Eye (tissue), 1 donor: ENCODE measurements around the gene MYO5A.
"Not testable (repeated sequence)": the region's sequence is repeated elsewhere in the genome, so short reads cannot be mapped to it uniquely, and the experiment has no call there.

Experiments used
- DNase-seq: peaks from one replicate; pipeline ENCODE4 v3.0.0-alpha.2; 2015

MYO5A gene

GRCh38 chr15:52502608-52503007 lies 26.1 kb downstream of the MYO5A start:
- no peak for DNase-seq

DNA sequence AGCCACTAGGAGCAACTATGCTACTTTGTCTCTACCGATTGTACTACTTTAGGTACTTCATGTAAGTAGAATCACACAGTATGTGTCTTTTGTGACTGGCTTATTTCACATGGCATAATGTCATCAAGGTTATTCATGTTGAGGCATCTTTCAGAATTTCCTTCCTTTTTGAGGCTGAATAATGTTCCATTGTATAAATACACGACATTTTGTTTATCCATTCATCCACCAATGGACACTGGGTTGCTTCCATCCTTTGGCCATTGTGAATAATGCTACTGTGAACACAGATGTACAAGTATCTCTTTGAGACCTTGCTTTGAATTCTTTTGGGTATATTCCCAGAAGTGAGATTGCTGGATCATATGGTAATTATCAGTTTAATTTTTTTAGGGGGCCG lies 29.2 kb downstream of the MYO5A start:
- no peak for DNase-seq

DNA sequence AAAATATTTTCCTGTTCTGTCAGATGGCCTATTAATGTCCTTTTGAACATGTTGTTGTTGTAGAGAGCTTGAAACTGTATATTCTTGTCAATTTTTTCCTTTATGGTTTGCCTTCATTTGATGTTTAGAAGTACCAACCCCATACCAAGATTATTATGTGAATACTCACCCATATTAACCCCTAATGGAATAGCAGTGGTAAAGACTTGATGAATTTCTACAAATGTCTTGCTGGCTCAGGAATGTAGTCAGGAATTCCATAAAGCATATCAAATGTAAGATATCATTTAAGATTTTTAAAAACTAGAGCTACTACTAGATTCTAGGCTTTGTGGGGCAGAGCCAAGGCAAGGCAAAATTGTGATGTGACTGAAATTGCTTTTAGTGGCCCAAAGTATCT lies 30.0 kb downstream of the MYO5A start:
- DNase-seq, result no peak

GRCh38 chr15:52496776-52497470 lies 31.8 kb downstream of the MYO5A start:
- DNase-seq, result no peak

DNA sequence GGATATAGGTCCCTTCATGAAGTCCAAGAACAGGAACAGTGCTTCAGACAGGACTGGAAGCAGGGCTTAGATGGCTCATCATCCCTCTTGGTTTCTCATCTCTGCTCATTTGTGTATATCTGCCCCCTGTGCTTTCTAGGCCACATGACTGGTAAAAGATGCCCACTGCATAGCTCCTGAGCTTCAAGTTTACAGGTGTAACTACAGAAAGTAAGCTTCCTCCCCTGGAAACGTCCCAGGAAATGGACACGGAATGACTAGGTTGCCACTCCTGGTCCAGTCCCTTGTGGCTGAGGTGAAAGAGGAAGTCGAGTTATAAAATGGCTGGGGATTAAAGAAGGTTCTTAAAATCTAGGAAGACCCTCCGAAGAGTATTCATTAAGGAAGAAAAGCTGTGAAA lies 32.5 kb downstream of the MYO5A start:
- DNase-seq, result no peak

DNA sequence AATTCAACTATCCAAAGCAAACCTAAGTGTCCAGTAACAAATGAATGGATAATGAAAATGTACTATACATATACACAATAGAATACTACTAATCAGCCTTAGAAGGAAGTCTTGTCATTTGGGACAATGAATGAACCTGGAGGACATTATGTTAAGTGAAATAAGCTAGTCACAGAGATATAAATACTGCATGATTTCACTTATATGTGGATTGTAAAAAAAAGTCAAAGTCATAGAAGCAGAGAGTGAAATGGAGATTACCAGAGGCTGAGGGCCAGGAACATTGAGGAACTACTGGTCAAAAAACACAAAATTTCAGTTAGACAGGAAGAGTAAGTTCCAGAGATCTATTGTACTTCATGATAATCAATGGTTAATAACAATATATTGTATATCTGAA lies 33.6 kb downstream of the MYO5A start:
- no peak for DNase-seq

GRCh38 chr15:52493968-52494367 lies 34.7 kb downstream of the MYO5A start:
- no peak for DNase-seq

DNA sequence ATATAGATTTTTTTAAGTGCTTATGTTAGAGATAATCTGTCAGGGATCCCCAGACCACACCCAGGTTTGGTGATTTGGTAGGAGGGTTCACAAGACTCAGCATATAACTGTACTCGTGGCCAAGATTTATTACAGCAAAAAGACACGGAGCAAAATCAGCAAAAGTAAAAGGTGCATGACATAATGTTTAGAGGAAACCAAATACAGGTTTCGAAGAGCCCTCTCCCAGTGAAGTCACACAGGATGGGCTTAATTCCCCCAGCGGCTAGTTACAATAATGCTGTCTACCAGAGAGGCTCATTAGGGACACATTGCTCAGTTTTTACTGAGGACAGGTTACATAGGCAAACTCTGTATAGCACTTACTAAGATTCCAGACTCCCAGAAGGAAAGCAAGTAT lies 36.5 kb downstream of the MYO5A start:
- no peak for DNase-seq

DNA sequence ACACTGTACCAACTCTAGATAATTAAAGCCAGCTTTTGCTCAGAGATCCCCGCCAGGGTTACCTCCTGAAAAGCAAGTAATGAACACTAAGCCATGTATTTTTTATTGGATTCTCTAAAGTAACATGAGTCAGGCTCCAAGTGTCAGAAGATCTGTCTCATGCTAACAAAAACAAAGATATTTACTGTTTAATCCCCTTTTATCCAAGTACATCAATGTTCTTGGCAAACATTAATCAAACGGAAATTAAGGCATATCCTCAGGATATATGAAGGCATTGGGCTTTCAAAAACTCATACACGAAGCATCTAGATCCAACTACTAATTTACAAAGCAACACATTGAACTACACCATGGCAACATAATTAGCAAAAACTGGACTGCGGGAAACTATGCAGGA lies 37.2 kb downstream of the MYO5A start:
- no peak for DNase-seq

GRCh38 chr15:52489430-52489829 lies 39.2 kb downstream of the MYO5A start:
- not testable (repeated sequence) for DNase-seq

- DNase-seq, result no peak
These were observed 39.9 kb downstream of the MYO5A start for GRCh38 chr15:52488830-52489229.

- DNase-seq, result peak; percentile 56
These were observed 42.4 kb downstream of the MYO5A start for GRCh38 chr15:52486003-52486996.

DNA sequence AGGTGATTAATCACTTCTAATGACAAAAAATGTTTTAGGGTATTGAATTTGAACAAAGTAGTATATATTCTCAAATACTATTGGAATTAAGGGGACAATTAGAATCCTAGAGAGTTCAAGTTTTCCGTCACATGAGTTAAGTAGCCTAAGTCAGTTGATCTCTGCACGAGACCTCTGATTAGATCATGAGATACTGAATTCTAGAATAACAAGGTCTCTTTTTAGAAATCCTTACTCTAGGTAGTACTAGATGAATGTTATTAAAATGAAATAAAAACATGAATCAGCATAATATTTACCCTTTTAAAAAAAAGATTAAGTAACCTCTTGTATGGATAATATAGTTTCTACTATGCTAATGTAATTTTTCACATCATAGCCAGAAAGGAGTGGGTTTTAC lies 43.4 kb downstream of the MYO5A start:
- no peak for DNase-seq

DNA sequence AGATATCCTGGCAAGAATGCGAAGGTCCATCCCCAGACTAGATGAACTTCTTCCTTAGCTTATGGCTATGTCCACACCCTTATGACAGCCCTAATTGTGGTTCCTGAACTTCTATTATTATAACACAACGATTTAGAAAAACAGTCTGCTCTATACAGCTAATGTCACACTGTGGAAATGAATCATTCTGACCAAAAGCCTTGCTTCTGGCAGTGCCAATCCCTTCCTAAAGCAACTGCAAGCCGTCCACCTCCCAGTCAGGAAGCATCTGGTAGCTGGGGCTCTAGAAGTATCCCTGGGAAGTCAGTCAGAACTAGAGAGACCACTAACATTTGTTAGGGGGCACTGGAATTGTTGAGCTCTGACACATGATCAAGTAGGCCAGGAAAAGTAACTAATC lies 45.0 kb downstream of the MYO5A start:
- no peak for DNase-seq

DNA sequence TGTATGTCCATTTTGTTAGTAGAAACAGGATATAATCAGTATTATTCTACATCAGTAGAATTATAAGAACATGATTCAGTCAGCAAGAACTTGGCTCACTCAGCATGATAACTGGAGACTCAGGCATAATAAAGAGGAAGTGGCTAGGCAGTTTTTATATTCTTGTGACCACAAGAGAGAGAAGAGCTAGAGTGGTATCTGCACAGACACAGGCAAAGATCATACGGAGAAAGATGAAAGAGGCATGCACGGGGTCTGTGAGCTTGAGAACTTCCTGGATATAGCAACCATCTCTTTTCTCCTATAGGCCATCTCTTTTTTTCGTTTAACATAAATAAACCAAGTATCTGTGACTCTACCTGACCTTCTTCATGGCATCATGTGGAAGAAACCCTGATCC lies 46.8 kb downstream of the MYO5A start:
- no peak for DNase-seq

DNA sequence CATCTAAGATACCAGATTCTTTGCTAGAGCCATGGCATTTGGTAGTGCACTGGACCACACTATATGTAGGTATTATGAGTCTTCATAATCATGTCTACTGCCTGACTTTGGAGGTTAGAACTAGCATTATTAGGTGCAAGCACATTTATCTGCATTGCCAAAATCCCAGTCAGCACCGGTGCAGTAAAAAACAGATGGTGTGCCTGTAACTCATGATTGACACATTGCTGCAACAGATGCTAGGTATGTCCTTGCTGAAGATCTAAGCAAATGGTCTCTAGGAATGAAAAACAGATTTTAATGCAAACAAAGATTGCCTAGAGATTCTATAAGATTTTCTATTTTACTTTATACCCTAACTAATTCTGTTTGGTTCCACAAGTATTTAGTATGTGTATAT lies 47.7 kb downstream of the MYO5A start:
- DNase-seq, result no peak

- no peak for DNase-seq
These were observed 62.0 kb downstream of the MYO5A start for GRCh38 chr15:52466716-52467115.

DNA sequence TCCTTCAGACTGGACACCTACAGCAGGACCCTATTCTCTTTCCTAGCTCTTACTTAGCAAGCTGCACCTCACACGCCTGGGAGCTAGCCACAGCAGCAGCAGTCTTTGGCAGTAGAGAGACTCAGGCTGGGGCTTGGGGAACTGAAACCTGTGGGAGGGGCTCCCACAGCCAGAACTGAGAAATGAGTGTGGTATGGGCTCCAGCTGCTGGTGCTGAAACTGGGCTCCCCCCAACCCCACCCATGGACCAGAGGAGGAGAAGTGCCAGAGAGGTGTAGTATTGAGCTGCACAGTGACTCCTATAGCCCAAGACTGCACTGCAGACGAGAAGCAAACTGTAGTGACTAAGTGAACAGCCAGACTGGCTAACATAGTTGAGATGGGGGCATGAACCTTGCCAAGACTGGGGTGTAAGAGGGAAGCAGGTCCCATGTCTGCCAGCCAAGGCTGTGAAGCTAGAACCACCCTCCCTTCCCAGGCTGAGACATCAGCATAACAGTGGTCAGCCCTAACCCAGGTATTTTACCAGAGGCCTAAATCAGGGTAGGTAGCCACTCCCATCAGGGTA lies 62.5 kb downstream of the MYO5A start:
- no peak for DNase-seq

DNA sequence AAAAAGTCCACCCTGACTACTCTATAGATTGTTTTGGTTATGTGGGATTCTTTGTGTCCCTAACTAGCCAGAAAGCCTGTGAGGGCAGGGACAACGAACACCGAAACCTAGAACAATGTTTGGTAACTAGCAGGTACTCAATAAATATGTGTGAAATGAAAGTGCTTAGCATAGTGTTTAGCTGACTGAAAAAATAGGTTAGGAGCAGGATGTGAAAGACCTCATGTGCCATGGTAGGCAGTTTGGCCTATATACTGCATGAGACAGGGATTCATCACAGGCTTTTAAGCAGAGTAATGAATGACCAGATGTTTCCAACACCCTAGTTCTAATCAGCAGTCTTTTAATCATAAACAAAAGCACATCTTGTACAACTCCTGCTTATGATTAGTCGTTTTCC lies 64.2 kb downstream of the MYO5A start:
- DNase-seq, result no peak

- DNase-seq, result no peak
These were observed 64.6 kb downstream of the MYO5A start for GRCh38 chr15:52464040-52464439.

DNA sequence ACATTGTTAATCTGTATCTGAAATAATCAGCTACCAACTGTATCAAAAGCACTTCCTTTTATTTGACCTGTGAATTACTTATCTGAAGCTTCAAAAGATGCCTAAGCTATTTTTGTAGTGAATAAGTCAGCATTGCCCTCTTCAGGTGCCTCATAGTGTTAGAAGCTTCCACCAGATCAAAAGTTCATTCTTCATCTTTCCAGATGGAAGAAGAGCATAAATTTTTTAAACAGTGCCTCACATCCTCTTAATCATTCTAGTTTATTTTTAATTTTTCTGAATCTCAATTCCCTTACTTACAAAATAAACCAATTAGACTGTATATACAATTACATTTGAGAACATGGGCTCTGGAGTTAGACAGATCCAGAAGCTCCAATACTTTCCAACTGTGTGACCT lies 65.0 kb downstream of the MYO5A start:
- DNase-seq, result no peak

- no peak for DNase-seq
These were observed 65.8 kb downstream of the MYO5A start for GRCh38 chr15:52462806-52463360.

- not testable (repeated sequence) for DNase-seq
These were observed 69.0 kb downstream of the MYO5A start for GRCh38 chr15:52459701-52460100.

DNA sequence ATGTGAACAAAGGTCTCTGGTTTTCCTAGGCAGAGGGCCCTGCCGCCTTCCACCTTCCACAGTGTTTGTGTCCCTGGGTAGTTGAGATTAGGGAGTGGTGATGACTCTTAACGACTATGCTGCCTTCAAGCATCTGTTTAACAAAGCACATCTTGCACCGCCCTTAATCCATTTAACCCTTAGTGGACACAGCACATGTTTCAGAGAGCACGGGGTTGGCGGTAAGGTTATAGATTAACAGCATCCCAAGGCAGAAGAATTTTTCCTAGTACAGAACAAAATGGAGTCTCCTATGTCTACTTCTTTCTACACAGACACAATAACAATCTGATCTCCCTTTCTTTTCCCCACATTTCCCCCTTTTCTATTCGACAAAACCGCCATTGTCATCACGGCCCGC lies 69.4 kb downstream of the MYO5A start:
- DNase-seq, result not testable (repeated sequence)
